ENCODE measurements around the gene MCM6.
"Not testable (repeated sequence)": the region's sequence is repeated elsewhere in the genome, so short reads cannot be mapped to it uniquely, and the experiment has no call there.

Gene MCM6

GRCh38 chr2:135796606-135797005 is 79.6 kb downstream of the MCM6 start:
- H3K27ac ChIP-seq = no peak overlapping the region
- TF ChIP-seq ZFX (IDR thresholded peaks at IDR 0.05; ENCODE audit: borderline replicate concordance) (no peak), CTCF (IDR thresholded peaks at IDR 0.05) (no peak)

GRCh38 chr2:135795641-135796040 is 80.6 kb downstream of the MCM6 start:
- not testable (repeated sequence) for H3K27ac ChIP-seq

- no peak overlapping the region for H3K27ac ChIP-seq
- no peak for TF ChIP-seq ZFX (IDR thresholded peaks at IDR 0.05; ENCODE audit: borderline replicate concordance)
- no peak for TF ChIP-seq CTCF (IDR thresholded peaks at IDR 0.05)
Observed at GRCh38 chr2:135792401-135793150, 83.7 kb downstream of the MCM6 start.

GRCh38 chr2:135791418-135792190 is 84.6 kb downstream of the MCM6 start:
- no peak overlapping the region for H3K27ac ChIP-seq
- TF ChIP-seq ZFX (IDR thresholded peaks at IDR 0.05; ENCODE audit: borderline replicate concordance) = no peak
- no peak for TF ChIP-seq CTCF (IDR thresholded peaks at IDR 0.05)

- no peak overlapping the region for H3K27ac ChIP-seq
- TF ChIP-seq CTCF (IDR thresholded peaks at IDR 0.05) = no peak
- TF ChIP-seq ZFX (IDR thresholded peaks at IDR 0.05; ENCODE audit: borderline replicate concordance) = no peak
Observed at GRCh38 chr2:135790423-135790822, 85.8 kb downstream of the MCM6 start.

All from 22Rv1 (cell line).